Dendritic cell treated with granulocyte-macrophage colony-stimulating factor and Interleukin-4, amounts not matched to agents 40 ng/mL and 50 ng/mL, for 4 days (primary cell): Measurements from ENCODE around the gene FOXB1.

Source experiments
- H3K27ac Mint-ChIP-seq: one replicate; pipeline ENCODE4 v1.8.0; 2022; ENCODE audit warnings: mild to moderate bottlenecking, mixed read lengths
- H3K27me3 Mint-ChIP-seq: one replicate; pipeline ENCODE4 v1.8.0; 2022; ENCODE audit warnings: mild to moderate bottlenecking, mixed read lengths
- H3K36me3 Mint-ChIP-seq: one replicate; pipeline ENCODE4 v1.8.0; 2022; ENCODE audit warnings: low read depth, mixed read lengths
- H3K4me1 Mint-ChIP-seq: one replicate; pipeline ENCODE4 v1.8.0; 2022; ENCODE audit warnings: low read depth, mixed read lengths
- H3K4me3 Mint-ChIP-seq: one replicate; pipeline ENCODE4 v1.8.0; 2022; ENCODE audit warnings: mild to moderate bottlenecking, moderate library complexity, mixed read lengths
- H3K9me3 Mint-ChIP-seq: one replicate; pipeline ENCODE4 v1.8.0; 2022; ENCODE audit warnings: mixed read lengths
- intact Hi-C: fragments of 100-400 bp; cut with micrococcal nuclease; formaldehyde crosslinking; loops from one replicate; pipeline ENCODE4 v1.15.0; 2022

Gene FOXB1

DNA sequence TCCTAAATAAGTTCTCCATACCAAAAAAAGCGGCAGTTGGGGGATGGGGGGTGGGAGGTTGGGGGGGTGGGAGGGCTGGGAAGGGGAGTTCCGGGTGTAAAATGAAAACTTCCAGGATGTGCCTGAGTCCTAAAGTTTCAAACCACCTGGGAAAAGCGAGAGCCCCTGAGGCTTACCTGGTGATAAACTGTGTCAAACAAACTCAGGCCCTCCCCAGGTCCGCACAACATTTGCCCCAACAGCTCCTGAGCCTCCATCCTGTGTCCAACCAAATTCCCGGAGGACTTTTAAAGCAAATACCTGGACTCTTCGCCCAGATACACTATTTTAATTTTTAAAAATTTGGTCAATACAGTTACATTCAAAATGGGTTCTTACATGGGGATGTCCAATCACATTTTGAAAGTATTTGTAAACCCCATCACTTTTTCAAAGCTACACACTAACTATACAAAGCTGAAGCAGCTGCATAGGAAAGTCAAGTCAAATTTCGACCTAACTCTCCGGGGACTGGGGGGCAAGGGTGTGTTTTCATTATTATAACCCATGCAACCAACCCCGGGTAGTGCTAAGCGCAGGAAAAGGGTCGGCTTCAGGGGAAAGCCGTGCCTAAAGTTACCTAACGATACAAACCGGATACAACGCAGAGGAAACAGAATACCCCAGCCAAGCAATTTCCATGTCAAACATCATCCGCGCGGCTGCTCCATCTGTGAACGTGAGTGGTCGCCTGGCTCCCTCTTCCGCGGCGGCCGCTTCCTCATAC is 685 bp upstream of the FOXB1 start:
- Mint-ChIP-seq H3K27me3 (peaks cover 98% of the 10 kb centered on the region), H3K36me3 (peaks cover 7% of the 10 kb centered on the region), H3K9me3 (no peaks in the 10 kb centered on the region), H3K27ac (no peak overlapping the region), H3K4me3 (no peak overlapping the region), H3K4me1 (peaks cover 40% of the 10 kb centered on the region)
- intact Hi-C loops: no loop called here

DNA sequence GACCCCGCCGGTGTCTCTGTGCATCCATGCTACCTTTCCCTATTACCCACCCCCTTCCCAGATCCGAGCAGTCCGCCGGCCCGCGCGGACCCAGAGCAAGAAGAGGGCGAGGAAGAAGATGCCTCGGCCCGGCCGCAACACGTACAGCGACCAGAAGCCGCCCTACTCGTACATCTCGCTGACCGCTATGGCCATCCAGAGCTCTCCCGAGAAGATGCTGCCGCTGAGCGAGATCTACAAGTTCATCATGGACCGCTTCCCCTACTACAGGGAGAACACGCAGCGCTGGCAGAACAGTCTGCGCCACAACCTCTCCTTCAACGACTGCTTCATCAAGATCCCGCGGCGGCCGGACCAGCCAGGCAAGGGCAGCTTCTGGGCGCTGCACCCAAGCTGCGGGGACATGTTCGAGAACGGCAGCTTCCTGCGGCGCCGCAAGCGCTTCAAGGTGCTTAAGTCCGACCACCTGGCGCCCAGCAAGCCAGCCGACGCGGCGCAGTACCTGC is 788 bp downstream of the FOXB1 start:
- Mint-ChIP-seq H3K27me3 (peaks cover 95% of the 10 kb centered on the region), H3K4me3 (peak overlapping the region; percentile 80), H3K27ac (peak overlapping the region; percentile 74), H3K9me3 (no peaks in the 10 kb centered on the region), H3K36me3 (peaks cover 7% of the 10 kb centered on the region), H3K4me1 (peaks cover 40% of the 10 kb centered on the region)
- intact Hi-C loops: no loop called here

DNA sequence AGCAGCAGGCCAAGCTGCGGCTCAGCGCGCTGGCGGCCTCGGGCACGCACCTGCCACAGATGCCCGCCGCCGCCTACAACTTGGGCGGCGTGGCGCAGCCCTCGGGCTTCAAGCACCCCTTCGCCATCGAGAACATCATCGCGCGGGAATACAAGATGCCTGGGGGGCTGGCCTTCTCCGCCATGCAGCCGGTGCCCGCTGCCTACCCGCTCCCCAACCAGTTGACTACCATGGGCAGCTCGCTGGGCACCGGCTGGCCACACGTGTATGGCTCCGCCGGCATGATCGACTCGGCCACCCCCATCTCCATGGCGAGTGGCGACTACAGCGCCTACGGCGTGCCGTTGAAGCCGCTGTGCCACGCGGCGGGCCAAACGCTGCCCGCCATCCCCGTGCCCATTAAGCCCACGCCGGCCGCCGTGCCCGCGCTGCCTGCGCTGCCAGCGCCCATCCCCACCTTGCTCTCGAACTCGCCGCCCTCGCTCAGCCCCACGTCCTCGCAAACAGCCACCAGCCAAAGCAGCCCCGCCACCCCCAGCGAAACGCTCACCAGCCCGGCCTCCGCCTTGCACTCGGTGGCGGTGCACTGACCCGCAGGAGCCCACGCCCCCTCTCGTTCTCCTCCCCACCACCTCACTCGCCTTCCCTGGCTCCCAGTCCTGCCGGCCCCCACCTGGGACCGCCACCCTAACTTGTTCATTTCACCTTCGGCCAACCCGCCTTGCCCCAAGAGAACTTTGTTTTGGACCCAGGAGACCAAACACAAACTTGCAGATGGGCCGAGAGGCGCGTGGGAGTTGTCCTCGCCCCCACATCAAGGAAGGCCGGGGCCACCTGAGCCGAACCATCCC is 1.5 kb downstream of the FOXB1 start:
- H3K36me3 Mint-ChIP-seq: peaks cover 7% of the 10 kb centered on the region
- peak overlapping the region; percentile 80 for H3K4me3 Mint-ChIP-seq
- intact Hi-C loops: no loop called here
- H3K27ac Mint-ChIP-seq: peak overlapping the region; percentile 74
- H3K27me3 Mint-ChIP-seq: peaks cover 95% of the 10 kb centered on the region
- peaks cover 34% of the 10 kb centered on the region for H3K4me1 Mint-ChIP-seq
- H3K9me3 Mint-ChIP-seq: no peaks in the 10 kb centered on the region

DNA sequence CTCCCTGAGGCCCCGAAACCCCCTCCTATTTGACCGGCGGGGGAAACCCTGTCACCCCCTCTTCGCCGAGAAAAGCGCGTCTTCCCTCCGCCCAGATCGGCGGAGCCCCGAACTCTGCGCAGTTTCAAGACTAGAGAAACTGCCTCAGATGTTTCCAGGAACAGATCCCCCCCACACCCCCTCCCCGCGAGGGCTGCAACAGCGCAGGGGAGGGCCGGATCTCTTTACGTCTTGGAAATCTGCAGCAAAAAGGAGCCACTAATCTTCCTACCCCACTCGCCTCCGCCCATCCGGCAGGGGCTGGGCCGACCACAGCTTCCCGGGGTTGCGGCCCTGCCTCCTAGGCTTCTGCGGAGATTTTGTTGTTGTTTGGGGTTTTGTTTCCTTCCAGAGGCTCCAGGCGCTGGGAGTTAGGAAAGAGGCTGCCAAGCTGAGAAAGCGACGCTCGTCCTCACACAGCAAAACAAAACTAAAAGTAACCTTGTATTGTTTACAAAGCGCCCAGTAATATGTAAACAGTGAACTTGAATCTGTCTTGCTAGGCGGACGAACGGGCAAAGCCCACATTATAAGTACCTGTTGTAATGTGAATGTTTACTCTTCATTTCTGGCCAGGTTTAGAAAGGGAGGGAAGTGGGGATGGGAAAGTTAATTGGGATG is 2.2 kb downstream of the FOXB1 start:
- intact Hi-C loops: no loop called here
- Mint-ChIP-seq H3K4me3 (peak overlapping the region; percentile 80), H3K27me3 (peaks cover 95% of the 10 kb centered on the region), H3K36me3 (peaks cover 7% of the 10 kb centered on the region), H3K27ac (peak overlapping the region; percentile 74), H3K9me3 (no peaks in the 10 kb centered on the region), H3K4me1 (peaks cover 33% of the 10 kb centered on the region)

DNA sequence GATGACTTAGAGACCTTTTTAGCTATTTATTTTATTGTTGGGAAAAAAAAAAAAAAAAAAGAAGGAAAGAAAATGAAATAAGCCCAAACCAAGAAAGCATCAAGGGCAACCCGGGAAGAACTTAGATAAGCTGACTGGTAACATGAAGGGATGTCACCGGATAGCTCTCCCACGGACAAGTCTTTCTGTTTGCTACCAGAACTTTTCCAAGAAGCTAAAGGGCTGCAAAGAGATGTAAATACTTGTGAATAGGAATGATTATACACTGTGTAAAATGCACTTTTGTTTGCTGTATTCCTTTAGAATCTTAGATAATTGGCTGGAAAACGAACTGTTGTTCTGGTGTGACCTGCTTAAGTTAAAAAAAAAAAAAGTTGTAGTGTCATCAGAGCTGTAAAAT is 2.8 kb downstream of the FOXB1 start:
- intact Hi-C loops: no loop called here
- peaks cover 7% of the 10 kb centered on the region for H3K36me3 Mint-ChIP-seq
- H3K9me3 Mint-ChIP-seq: no peaks in the 10 kb centered on the region
- H3K27ac Mint-ChIP-seq: no peak overlapping the region
- peaks cover 91% of the 10 kb centered on the region for H3K27me3 Mint-ChIP-seq
- peaks cover 33% of the 10 kb centered on the region for H3K4me1 Mint-ChIP-seq
- peak overlapping the region; percentile 80 for H3K4me3 Mint-ChIP-seq

DNA sequence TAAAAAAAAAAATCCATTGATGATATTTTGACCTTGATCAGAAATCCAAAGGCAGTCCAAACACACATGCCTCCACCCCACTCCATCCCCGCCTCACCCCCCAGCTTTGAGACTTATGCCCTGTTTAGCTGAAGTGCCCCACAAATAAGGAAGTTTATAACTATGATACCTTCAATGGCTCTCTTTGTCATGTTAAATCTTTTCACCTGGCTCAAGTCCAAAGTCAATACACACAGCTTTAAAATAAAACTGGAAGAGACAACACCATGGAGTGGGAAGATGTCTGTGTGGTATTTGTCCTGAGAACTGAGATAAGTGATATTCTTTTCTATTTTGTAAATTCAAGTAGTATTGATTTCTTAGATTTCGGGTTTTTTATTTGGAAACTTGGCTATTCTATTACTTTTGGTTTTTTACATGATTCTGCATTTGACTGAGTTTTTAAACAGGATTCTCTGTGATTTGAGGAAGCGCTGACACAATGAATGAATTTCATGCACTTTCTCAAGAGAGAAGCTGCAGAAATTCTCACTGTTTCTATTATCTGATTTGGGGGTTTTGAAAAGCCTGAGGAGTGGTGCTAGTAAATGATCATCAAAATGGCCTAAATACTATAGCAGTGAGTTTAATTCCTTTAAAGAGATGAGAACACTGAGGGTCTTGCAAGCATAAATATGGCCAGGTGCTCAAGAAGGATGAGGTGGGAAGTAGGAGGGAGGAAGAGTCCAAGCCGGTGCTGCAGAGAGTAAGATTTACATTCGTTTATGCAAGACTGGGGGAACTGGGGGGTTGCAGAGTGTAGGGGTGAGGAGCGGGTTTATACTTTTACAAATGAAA is 5.2 kb downstream of the FOXB1 start:
- peaks cover 85% of the 10 kb centered on the region for H3K27me3 Mint-ChIP-seq
- H3K4me1 Mint-ChIP-seq: peaks cover 25% of the 10 kb centered on the region
- no peak overlapping the region for H3K27ac Mint-ChIP-seq
- intact Hi-C loops: no loop called here
- H3K9me3 Mint-ChIP-seq: no peaks in the 10 kb centered on the region
- no peak overlapping the region for H3K4me3 Mint-ChIP-seq
- peaks cover 7% of the 10 kb centered on the region for H3K36me3 Mint-ChIP-seq

DNA sequence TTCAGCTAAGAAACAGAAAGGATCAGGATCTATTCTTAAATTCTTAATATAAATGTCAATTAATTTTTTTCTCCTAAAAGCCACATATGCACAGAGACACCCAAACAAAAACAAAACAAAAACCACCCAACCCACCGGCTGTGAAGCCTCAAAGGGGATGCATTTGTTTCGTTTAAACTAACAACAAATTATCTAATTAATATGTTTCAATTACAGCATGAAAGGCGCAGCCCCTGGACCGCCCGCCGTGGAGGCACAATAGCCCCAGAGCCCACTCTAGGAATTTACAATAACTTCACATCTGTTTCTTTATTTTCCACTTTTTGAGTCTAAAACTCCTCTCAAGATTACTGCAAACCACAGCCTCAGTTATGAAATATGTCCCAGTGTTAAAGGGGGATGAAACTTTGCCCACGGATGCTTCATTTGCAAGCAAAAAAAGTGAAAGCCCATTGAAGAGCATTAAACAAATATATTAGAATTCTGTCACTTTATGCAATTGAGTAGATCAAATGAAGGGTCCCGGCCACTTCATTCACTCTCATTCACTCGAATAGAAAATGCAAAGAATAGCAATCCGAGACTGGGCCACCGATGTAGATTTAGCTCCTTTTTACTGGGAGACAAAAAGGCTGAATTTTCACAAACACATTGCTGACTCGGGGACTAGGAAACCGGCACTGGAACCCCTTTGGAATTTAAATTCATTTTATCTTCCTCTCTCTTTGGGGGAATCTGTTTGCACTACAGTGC is 6.0 kb downstream of the FOXB1 start:
- Mint-ChIP-seq H3K4me1 (peaks cover 17% of the 10 kb centered on the region), H3K4me3 (no peak overlapping the region), H3K27me3 (peaks cover 83% of the 10 kb centered on the region), H3K36me3 (peaks cover 7% of the 10 kb centered on the region), H3K9me3 (no peaks in the 10 kb centered on the region), H3K27ac (no peak overlapping the region)
- intact Hi-C loops: no loop called here

DNA sequence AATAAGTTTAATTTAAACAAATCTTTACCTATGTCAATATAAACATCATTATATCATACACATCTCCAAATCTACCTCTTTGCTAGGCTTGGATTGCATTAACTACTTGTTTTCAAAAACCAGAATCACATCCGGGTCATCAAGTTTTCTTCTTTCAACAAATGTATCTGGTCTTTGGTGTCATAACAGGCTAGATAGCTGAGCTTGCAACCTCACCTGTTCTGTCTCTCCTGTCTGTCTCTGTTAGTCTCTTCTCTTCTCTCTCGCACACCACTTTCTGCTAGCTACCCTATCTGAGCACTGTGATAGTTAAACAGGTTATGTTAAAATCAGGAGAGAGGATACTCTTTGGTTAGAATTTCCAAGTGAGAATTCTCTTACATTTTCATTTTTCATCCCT is 6.7 kb downstream of the FOXB1 start:
- H3K36me3 Mint-ChIP-seq: peaks cover 7% of the 10 kb centered on the region
- no peak overlapping the region for H3K27ac Mint-ChIP-seq
- peaks cover 10% of the 10 kb centered on the region for H3K4me1 Mint-ChIP-seq
- H3K4me3 Mint-ChIP-seq: no peak overlapping the region
- peaks cover 80% of the 10 kb centered on the region for H3K27me3 Mint-ChIP-seq
- H3K9me3 Mint-ChIP-seq: no peaks in the 10 kb centered on the region
- intact Hi-C loops: no loop called here

DNA sequence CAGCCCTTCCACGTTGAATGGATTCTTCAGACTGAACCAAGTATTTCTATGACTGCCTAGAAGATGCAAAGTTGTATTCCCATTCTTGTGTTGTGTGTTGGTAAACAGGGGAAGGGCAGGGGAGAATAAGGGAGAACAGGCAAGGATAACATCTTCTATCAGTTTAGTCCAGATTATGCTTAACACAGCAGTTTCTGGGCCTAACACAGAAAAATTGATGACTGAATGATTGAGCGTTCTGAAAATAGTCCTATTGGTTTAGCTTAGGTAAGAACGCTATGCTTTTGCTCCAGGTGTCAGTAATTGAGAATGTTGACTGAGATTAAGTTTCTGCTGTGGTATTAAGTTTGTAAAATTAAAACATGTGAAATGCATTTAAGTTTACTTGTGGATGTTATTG is 8.6 kb downstream of the FOXB1 start:
- no peak overlapping the region for H3K27ac Mint-ChIP-seq
- H3K4me3 Mint-ChIP-seq: no peak overlapping the region
- H3K9me3 Mint-ChIP-seq: peaks cover 9% of the 10 kb centered on the region
- peaks cover 7% of the 10 kb centered on the region for H3K4me1 Mint-ChIP-seq
- intact Hi-C loops: no loop called here
- H3K27me3 Mint-ChIP-seq: peaks cover 65% of the 10 kb centered on the region
- H3K36me3 Mint-ChIP-seq: no peaks in the 10 kb centered on the region

DNA sequence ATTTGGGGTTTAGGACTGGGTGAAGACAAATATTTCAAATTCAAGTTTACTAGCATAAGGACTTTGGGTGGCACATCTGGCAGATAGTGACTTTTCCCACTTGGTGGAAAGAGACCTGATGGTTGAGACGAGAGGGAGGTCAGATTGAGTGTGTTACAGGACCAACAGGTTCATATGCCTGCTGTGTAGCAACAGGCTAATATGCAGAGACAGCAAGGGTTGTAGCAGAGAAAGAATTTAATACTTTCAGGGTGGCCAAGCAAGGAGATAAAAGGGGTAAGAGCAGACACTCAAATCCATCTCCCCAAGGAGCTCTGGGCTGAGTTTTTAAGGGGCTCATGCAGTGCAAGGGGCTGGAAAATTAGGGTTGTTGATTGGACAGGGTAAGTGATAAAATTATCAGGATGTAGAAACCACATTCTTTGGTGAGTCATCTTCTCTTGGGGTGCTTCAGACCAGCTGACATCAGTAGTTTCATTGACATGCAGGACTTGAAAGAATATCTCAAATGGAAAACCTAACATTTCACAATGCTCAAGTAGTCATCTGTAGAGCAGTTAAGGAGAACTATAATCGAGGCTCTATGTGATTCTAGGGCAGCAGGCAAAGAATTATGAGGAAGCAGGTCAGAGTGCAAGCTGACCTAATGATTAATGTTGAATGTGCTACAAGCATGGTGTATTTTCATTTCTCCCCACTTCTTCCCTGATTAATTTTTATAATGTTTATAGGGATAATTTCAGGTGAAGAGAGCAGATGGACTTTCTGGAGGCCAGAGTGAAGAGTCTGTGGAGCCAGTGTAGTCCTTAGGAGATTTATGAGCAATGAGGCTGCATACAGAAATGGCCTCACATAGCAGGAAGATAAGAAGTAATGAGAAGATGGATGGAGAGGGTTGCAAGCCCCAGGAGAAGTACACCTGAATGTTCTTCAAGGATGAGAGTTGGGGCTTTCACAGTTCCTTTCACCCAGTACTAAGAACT is 13.7 kb downstream of the FOXB1 start:
- Mint-ChIP-seq H3K9me3 (peaks cover 12% of the 10 kb centered on the region), H3K27ac (peak overlapping the region; percentile 70), H3K4me3 (no peak overlapping the region), H3K36me3 (no peaks in the 10 kb centered on the region), H3K27me3 (peaks cover 22% of the 10 kb centered on the region), H3K4me1 (peaks cover 19% of the 10 kb centered on the region)
- intact Hi-C loops: no loop called here

DNA sequence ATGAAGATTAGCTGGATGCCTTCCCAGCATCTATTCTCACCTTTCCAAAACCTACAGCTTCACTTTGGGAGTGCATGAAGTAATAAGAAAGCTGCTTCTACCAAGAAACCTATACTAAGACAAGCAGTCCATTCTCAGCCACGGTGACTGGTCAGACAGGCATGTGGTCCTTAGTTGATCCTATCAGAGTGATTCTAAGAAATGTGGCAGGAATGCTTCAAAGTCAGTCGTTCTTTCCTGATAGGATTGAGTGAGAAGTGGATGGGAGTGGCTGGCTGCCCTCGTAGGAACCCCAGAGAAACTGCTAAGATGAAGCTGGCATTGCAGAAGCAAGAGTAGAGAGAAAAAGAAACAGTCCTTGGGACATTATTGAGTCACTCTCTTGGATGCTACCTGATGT is 16.6 kb downstream of the FOXB1 start:
- H3K4me1 Mint-ChIP-seq: peaks cover 19% of the 10 kb centered on the region
- peaks cover 3% of the 10 kb centered on the region for H3K27me3 Mint-ChIP-seq
- no peak overlapping the region for H3K4me3 Mint-ChIP-seq
- H3K9me3 Mint-ChIP-seq: peaks cover 12% of the 10 kb centered on the region
- intact Hi-C loops: no loop called here
- no peaks in the 10 kb centered on the region for H3K36me3 Mint-ChIP-seq
- no peak overlapping the region for H3K27ac Mint-ChIP-seq
